ENCODE results near the gene REC8.
A peak's percentile ranks its signal among the peaks of the same experiment; 100 is the strongest.
"Not testable (repeated sequence)": the region's sequence is repeated elsewhere in the genome, so short reads cannot be mapped to it uniquely, and the experiment has no call there.

REC8 gene

DNA sequence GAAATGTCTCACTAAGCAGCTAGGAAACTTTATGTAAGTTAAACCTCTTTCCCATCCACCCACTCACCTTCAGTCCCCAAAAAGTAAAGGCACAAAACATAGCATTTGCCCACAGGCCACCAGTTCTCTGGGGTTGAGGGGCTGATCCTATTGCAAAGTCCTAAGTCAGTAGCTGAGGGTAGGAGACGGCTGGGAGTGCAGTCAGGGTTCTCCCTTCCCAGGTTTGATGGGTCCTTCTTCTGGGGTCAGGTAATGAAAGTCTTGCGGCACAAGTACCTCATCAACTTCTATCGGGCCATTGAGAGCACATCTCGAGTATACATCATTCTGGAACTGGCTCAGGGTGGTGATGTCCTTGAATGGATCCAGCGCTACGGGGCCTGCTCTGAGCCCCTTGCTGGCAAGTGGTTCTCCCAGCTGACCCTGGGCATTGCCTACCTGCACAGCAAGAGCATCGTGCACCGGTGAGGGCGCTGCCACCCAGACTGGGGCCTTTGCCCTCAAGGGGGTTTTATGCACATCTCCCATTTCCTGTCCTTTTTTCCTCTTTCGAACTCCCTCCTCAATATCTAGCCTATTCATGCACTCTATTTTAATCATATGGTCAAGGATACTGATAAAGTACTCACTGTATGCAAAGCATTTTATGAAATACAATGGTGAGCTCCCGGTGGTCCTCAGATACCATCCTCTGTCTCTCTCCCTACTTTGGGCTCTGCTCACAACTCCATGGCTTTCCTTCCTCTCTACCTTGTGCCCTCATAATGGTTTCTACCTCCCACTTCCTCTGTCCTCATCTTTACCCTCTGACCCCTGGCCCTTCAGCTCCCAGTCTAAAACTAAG lies 34.6 kb downstream of the REC8 start:
- DNase-seq = no peak

GRCh38 chr14:24207104-24207551 lies 35.2 kb downstream of the REC8 start:
- DNase-seq = no peak

DNA sequence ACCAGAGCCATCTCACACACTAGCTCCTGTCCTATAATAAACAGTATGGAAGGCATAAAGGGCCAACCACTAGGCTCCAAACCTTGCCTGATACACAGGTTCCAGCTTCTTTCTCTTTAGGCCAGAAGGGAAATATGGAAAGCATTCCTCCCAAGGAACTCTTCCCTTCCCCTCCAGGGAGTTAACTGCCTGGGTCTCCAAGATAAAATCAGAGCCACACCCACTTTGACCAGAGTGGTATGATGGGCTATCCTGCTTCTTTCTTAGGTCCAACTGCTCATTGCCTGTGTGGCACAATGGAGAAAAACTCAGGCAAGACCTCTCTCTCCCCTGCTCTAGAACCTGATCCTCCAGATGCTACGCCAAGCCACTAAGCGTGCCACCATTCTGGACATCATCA lies 35.7 kb downstream of the REC8 start:
- DNase-seq = no peak

GRCh38 chr14:24211311-24211710 lies 39.4 kb downstream of the REC8 start:
- no peak for DNase-seq

DNA sequence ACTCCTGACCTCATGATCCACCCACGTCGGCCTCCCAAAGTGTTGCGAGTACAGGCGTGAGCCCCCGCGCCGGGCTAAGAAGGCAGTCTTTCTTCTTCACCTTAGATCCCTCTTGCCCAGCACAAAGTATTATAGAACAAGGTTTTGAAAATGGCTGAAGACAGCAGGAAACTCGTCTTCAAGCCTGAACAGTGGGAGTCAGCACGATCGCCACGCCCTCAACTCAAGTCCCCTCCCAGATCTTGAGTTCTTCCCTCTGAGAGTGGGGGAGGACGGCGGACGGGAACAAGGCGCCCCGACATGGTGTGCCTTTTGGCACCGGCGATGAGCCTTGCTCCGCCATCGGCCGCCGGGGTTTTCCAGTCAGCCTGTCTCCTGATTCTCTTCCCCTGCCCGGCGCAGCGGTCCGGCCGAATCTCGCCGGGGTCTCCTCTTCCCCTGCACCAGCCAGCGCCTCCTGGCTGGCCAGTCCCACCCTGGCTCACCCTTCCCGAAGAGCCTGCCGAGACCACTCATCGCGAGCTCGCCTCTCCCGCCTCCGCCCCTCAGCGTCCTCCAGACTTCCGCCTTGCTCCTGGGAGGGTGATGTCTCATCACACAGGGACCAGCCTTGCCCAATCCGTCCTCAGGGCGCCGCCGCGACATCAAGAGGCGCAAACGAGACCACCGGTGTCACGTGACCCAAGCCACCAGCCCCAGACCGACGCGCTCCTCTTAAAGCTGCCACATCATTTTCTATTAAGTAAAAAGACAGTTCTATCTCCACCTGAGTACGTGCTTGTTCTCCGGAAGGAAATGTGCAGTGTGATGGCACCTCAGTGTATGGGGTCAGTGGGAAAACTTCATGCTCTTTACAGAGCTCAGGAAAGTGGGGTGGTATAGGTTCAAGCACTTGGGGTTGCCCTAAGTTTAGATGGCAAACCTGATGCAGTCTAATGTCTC lies 41.3 kb downstream of the REC8 start, which contains the start of gene CHMP4A:
Gene CHMP4A, minus strand, starts transcription at position 565 of the 942 bp plus-strand sequence. Its CDS starts 49 bp downstream, at position 516.
- peak; percentile 97 for DNase-seq

DNA sequence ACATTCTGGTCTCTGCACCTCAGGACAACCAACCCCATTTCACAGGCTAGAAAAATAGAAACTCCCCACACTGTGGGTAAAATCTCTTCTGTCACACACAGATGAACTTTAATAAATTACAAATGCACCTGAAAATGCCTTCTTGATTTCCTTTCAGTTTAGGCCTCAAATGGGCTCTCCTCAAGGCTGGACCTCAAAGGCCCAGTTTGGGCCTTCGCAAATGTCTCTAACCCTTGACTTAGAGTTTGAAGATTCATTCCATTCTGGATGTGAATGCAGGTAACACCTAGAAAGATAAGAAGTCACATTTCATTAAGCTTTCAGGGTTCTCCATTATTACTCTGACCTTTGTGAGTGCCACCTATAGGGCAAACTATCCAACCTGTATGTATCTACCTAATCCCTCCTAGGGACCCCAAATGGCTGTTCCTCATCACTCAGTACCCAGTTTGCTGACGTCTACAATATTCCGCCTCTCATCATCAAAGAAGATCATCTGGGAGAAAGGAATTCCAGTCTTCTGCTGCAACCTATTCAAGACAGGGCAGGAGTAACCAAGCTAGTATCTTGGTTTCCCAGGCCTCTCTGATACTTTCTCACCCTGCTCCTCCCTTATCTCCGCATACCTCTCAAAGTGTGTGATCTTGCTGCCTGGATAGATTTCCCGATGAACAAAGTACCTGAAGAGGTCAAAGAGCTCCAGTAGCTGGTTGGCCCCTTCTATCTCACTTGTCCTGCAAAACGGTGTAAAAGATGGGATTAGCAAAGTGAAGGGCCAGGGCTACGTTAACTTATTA lies 42.2 kb downstream of the REC8 start:
- no peak for DNase-seq

- peak; percentile 90 to 92 for DNase-seq
These were observed 43.8 kb downstream of the REC8 start, which contains the start of gene MDP1 for GRCh38 chr14:24215495-24216344. TSS of gene MDP1 (minus strand) at chr14:24216066. CDS start at chr14:24215955, 111 bp downstream.

- no peak for DNase-seq
These were observed 44.4 kb downstream of the REC8 start for GRCh38 chr14:24216345-24216699.

DNA sequence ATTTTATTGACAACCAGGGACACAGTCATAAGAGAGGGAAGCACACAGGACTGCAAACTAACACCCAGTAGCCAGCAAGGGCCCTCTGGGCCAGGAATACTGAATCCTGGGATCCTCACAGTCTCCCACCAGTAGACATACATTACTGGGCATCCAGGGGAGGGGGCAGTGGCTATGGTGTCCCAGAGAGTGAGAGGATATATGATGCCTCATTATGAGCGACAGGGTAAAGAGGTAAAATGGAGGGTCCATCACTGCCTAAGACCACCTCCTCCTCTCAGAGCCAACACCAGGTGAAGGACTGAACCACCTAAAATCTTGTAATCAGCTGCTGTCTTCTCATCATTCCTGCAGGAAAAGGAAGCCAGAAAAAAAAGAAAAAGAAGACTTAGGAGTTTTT lies 45.0 kb downstream of the REC8 start:
- not testable (repeated sequence) for DNase-seq

DNA sequence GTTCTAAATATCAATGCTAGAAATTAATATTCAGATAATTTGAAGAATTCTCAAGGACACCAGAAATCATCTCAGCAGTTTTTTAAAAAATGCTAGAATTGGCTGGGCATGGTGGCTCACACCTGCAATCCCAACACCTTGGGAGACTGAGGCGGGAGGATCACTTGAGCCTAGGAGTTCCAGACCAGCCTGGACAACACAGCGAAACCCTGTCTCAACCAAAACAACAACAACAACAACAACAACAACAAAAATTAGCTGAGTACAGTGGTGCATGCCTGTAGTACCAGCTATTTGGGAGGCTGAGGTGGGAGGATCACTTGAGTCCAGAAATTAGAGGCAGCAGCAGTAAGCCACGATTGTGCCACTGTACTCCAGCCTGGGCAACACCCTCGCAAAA lies 47.2 kb downstream of the REC8 start:
- DNase-seq = no peak

DNA sequence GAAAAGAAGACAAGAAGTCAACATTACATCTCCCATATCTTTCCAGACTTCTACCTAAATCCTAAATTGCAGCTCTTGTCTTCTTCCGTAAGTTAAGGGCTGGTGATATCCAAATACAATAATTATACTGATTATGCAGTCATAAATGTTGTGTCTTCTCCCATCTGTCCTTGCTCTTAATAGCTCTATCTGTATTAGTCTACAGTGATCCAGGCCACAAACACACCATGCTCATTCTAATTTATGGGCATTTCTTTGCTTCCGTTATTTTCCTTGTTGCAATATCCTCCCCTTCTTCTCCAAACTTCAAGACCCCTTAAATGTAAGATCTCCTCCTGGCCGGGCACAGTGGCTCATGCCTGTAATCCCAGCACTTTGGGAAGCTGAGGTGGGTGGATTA lies 47.6 kb downstream of the REC8 start:
- no peak for DNase-seq

- DNase-seq = not testable (repeated sequence)
These were observed 51.1 kb downstream of the REC8 start for GRCh38 chr14:24222987-24223386.

DNA sequence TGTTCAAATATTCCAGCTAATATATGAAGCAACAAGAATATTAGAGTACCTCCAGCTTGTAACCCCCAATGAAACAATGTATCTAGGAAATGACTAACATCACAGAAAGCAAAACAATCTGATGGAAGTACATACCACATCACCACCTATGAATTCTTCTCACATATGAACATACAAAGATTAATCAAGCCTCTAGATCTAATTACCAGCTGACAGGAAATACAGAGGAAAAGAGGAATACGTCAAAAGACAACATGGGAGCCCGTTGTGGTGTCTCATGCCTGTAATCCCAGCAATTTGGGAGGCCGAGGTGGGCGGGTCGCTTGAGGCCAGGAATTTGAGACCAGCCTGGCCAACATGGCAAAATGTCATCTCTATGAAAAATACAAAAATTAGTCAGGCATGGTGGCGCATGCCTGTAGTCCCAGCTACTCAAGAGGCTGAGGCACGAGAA lies 52.8 kb downstream of the REC8 start:
- DNase-seq = no peak

DNA sequence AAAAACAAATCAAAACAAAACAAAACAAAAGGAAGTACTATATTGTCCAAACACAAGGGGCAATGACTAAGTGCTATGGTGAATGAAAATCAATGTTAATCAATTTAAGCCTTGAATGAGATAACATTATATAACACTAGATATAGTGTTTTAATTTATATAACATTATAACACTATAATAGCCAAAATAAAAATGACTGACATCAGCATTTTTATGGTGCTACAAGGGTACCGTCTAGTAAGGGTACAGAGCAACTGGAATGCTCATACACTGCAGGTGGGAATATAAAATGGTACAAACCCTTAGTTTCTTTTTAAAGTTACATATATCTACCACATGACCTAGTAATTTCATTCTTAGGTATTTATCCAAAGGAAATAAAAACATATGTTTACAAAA lies 54.6 kb downstream of the REC8 start:
- no peak for DNase-seq

GRCh38 chr14:24228902-24229301 lies 57.0 kb downstream of the REC8 start:
- DNase-seq = no peak
